ENCODE data around the gene BRD3. TPM values are rescaled to one million over a fixed set of nuclear protein-coding genes. Genes with fewer than 3 reads are reported as not detected.
"Not testable (repeated sequence)": the region's sequence is repeated elsewhere in the genome, so short reads cannot be mapped to it uniquely, and the experiment has no call there.

The BRD3 gene
- total RNA-seq, 2 experiments from 2014 or later, result 33.3 to 43.5 TPM

DNA sequence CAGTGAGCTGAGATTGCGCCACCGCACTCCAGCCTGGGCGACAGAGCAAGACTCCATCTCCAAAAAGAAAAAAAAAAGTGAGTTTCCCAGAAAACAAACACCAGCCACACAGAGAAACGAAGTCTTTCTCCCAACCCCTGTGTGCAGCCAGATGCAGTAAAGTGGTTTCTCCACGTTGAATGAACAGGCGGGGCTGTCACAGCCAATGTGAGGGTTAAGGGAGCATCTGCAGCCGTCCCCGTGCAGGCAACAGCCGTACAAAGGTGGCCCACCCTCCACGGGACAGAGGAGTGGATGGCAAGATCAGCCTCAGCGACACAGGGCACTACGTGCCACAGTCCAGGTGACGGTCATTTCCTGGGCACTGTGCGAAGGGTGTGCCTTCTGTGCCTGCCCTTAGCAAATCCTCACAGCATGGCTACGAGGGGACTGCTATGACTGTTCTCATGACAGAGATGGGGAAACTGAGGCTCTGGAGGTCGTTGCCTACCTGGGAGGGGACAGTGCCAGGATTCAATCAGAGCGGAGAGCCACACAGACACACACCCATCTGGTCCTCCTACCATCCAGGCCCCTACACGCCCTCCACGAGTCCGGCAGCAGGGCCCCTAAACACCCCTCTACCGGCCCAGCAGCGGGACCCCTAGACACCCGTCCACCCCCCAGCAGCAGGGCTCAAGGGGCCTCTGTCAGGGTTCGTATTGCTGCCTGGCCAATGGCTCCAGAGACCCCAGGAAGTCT lies 78.0 kb downstream of the BRD3 start:
- no peaks in the 10 kb centered on the region for H3K36me3 Mint-ChIP-seq
- DNase-seq, result no peak
- peaks cover 2% of the 10 kb centered on the region for H3K4me1 Mint-ChIP-seq
- no peak overlapping the region for H3K27ac Mint-ChIP-seq
- H3K27me3 Mint-ChIP-seq, result peaks cover 15% of the 10 kb centered on the region
- CTCF ChIA-PET, result interaction anchor here (0.8 to 1.3 kb wide), 2 partner anchors 196 to 207 kb away, joined by 3 read pairs; no protein-coding TSS in a partner anchor
- H3K4me3 Mint-ChIP-seq, result no peak overlapping the region
- no peak for ATAC-seq
- H3K9me3 Mint-ChIP-seq (ENCODE audit: low read depth), result no peaks in the 10 kb centered on the region

DNA sequence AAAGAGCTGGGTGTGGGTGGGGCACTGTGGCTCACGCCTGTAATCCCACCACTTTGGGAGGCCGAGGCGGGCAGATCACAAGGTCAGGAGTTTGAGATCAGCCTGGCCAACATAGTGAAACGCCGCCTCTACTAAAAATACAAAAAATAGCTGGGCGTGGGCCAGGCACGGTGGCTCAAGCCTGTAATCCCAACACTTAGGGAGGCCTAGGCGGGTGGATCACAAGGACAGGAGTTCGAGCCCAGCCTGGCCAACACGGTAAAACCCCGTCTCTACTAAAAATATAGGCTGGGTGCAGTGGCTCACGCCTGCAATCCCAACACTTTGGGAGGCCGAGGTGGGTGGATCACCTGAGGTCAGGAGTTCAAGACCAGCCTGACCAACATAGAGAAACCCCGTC lies 79.1 kb downstream of the BRD3 start:
- CTCF ChIA-PET, result interaction anchor here (0.8 kb wide), 1 partner anchor 206 kb away, joined by 3 read pairs; no protein-coding TSS in a partner anchor

DNA sequence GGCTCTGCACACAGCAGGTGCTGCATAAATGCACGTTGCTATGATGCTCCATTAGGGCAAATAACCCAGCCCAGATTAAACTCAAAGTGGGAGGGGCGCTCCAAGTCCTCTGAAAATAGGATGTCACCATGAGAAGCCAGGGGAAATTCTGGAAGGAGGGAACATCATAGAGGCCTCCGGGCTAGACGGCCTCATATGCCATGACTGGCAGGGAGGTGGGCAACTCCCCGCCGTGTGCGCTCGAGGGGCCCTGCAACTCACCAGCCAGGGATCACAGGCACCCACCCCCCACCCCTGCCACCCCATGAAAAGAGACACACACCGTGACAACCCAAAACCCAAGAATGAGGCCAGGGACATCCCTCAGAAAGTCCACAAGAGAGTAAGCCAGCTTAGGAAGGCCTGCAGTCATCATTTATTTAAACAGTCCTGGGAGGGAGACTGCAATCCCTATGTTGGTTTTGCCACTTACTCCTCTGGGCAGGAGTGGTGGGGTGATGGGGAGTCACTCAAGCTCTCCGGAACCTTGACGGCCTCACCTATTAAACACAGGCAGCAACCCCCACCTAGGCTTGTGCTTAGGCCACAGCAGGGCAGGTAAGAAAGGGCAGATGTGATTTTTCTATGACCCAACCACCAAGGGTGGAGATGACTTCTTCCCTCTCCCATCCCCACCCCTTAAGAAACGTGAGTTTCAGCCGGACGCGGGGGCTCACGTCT lies 79.7 kb downstream of the BRD3 start:
- Mint-ChIP-seq H3K9me3 (ENCODE audit: low read depth) (no peaks in the 10 kb centered on the region), H3K4me3 (no peak overlapping the region), H3K4me1 (no peaks in the 10 kb centered on the region), H3K27ac (no peak overlapping the region), H3K27me3 (peaks cover 15% of the 10 kb centered on the region), H3K36me3 (no peaks in the 10 kb centered on the region)
- DNase-seq, result no peak
- ATAC-seq, result no peak
- CTCF ChIA-PET, result no interaction called here

More for the DNA sequence above, 79.1 kb downstream of the BRD3 start:
- not testable (repeated sequence) for H3K27ac Mint-ChIP-seq; H3K9me3 Mint-ChIP-seq (ENCODE audit: low read depth); DNase-seq; H3K4me3 Mint-ChIP-seq; ATAC-seq; H3K36me3 Mint-ChIP-seq; H3K4me1 Mint-ChIP-seq
- peaks cover 15% of the 10 kb centered on the region for H3K27me3 Mint-ChIP-seq

DNA sequence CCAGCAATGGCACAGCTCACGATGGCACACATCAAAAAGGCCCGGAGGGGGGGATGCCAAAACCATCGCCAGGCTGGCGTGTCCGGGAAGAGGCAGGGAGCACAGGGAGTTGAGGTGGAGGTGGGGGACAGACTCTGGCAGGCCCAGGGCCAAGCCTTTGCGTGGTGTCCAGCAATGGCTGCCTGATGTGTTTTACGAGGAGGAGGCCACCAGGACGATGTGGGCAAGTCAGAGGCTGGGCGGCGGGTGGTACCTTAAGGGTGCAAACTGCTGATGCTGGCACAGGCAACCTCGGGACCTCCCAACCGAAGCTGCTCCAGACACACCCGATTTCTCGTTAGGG lies 80.4 kb downstream of the BRD3 start:
- ATAC-seq (no peak), DNase-seq (no peak)
- Mint-ChIP-seq H3K36me3 (no peaks in the 10 kb centered on the region), H3K9me3 (ENCODE audit: low read depth) (no peaks in the 10 kb centered on the region), H3K27ac (no peak overlapping the region), H3K27me3 (peaks cover 15% of the 10 kb centered on the region), H3K4me3 (no peak overlapping the region), H3K4me1 (no peaks in the 10 kb centered on the region)
- CTCF ChIA-PET, result no interaction called here

DNA sequence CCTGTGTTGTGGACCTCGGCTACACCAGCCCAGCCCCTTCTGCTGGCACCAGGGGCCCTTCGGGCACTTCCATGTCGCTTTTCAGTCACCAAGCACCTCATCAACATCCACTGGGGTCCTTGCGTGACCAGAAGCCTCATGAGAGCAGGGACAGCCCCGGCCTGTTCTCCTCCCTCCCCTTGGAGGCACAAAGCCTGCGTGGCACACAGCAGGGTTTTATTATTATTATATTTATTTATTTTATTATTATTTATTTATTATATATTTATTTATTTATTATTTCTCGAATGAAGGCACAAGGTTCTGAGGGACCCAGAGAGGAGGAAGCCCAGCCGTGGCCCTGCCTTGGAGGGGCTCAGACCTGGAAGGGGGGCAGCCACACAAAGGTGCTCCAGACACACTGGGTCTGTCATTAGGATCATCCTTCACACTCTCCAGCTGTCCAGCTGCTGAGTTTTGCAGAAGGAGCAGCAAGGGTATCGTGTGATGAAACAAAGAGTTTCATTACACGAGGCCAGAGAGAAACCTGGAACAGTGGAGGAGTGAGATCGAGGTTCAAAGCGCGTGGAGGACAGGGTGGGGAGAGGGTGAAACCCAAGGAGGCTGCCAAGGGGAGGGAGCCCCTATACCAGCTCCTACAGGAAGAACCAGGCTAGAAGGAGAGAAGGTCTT lies 80.9 kb downstream of the BRD3 start:
- Mint-ChIP-seq H3K27ac (no peak overlapping the region), H3K36me3 (no peaks in the 10 kb centered on the region), H3K4me3 (no peak overlapping the region), H3K27me3 (peaks cover 15% of the 10 kb centered on the region), H3K4me1 (no peaks in the 10 kb centered on the region), H3K9me3 (ENCODE audit: low read depth) (no peaks in the 10 kb centered on the region)
- no peak for ATAC-seq
- CTCF ChIA-PET, result no interaction called here
- no peak for DNase-seq

DNA sequence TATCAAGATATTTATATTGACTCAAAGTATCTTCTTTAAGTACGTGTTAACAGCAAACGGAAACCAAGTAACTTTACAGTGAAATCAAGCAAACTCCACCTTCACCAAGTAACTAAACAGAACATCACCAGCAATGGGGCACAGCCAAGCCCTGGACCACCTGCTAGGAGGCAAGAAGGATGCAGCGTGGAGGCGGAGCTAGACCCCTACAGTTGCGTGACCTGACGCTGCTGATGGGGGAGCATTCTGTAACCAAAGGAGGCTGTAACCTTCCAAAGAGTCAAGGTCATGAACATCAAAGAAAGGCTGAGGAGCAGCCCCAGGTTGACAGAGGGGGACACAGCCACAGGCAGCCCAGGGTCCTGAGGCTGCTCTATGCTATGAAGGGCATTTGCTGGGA lies 81.8 kb downstream of the BRD3 start:
- CTCF ChIA-PET, result no interaction called here
- no peaks in the 10 kb centered on the region for H3K4me1 Mint-ChIP-seq

DNA sequence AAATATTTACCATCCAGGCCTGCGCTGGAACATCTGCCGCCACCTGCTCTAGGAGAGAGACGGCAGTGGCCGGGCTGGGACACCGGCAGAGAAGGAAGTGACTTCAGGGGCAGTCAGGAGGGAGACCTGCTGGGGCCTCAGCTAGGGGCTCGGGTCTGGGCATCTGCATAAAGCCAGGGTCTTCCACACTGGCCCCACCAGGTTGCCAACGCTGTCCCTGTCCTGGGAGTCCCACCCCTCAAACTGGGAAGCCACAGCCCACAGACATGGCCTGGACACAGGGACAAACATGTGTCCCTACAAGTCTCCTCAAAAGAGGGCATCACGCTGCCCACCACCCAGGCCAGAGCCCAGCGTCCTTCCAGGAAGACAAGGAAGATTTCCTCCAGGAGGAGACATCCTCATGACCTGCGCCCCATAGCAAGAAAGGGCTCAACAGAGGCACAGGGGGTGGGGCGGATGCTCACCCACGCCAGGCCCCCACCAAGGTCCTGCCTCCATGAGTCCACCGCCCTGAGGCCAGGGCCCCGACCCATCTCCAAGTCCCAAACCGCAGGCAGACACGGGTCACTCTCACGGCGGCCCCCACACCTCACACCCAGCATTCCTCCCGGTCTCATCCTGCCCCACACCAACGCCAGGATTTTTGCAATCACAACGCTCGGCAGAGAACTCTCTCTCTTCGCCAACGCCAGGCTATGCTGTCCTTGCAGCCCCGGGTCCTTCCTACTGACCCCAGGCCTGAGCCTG lies 84.7 kb downstream of the BRD3 start:
- H3K4me3 Mint-ChIP-seq, result no peak overlapping the region

More for the DNA sequence above, 81.8 kb downstream of the BRD3 start:
- Mint-ChIP-seq H3K27ac (no peak overlapping the region), H3K9me3 (ENCODE audit: low read depth) (no peaks in the 10 kb centered on the region), H3K4me3 (no peak overlapping the region), H3K36me3 (no peaks in the 10 kb centered on the region), H3K27me3 (peaks cover 14% of the 10 kb centered on the region)
- DNase-seq (no peak), ATAC-seq (no peak)

DNA sequence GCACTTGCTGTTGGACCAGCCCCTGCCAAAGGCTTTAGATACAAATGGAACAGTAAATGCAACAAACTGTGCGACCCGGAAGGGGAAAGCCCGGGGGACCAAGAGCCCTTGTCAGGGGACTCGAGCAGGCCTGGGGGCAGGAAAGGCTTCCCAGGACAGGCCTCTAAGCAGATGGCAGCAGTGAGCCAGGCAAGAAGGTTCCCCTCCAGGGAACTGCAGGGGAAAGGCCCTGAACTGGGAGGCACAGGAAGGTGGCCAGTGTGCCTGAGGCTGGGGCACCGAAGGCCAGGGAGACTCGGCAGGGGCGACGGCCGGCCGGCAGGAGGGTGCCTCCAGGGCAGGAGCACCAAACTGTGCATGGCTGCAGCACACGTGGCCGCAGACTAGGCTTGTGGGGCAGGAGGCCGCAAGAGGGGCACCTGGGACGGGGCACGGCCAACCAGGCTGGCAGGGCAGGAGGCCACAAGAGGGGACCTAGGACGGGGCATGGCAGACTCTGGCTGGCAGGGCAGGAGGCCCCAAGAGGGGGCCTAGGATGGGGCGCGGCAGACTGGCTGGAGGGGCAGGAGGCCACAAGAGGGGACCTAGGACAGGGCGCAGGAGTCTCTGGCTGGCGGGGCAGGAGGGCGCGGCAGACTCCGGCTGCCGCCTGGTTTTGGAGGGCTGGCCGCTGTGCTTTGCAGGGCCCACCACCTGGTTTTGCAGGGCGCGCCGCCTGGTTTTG lies 85.7 kb downstream of the BRD3 start:
- no peak for DNase-seq
- ATAC-seq, result no peak
- no peaks in the 10 kb centered on the region for H3K36me3 Mint-ChIP-seq
- no peak overlapping the region for H3K27ac Mint-ChIP-seq
- no peaks in the 10 kb centered on the region for H3K27me3 Mint-ChIP-seq
- no peak overlapping the region for H3K4me3 Mint-ChIP-seq
- H3K4me1 Mint-ChIP-seq, result no peaks in the 10 kb centered on the region
- CTCF ChIA-PET, result no interaction called here
- no peaks in the 10 kb centered on the region for H3K9me3 Mint-ChIP-seq (ENCODE audit: low read depth)

More for the DNA sequence above, 84.7 kb downstream of the BRD3 start:
- CTCF ChIA-PET, result no interaction called here
- Mint-ChIP-seq H3K27me3 (no peaks in the 10 kb centered on the region), H3K36me3 (no peaks in the 10 kb centered on the region), H3K4me1 (no peaks in the 10 kb centered on the region), H3K9me3 (ENCODE audit: low read depth) (no peaks in the 10 kb centered on the region), H3K27ac (no peak overlapping the region)
- ATAC-seq (no peak), DNase-seq (no peak)

DNA sequence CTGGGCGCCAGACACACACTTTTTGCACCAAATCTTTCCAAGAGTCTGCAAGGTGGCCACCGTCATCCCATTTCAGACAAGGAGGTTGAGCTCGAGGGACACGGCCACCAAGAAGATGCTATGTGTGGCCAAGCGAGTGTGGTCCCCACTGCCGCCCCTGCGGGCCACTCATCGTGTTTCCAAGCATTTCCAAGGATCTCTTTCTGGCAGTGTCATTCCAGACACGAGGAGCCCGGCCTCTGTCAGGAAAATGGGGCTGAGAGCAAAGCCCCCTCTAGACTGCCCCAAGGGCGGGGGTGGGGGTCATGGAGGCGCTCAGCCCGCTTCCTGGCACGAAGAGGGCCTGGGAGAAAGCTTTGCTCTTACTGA lies 86.3 kb downstream of the BRD3 start:
- no peaks in the 10 kb centered on the region for H3K36me3 Mint-ChIP-seq
- H3K4me3 Mint-ChIP-seq, result no peak overlapping the region
- H3K27ac Mint-ChIP-seq, result no peak overlapping the region
- no peaks in the 10 kb centered on the region for H3K27me3 Mint-ChIP-seq
- no peaks in the 10 kb centered on the region for H3K4me1 Mint-ChIP-seq
- no peaks in the 10 kb centered on the region for H3K9me3 Mint-ChIP-seq (ENCODE audit: low read depth)
- CTCF ChIA-PET, result no interaction called here
- DNase-seq, result no peak
- no peak for ATAC-seq

DNA sequence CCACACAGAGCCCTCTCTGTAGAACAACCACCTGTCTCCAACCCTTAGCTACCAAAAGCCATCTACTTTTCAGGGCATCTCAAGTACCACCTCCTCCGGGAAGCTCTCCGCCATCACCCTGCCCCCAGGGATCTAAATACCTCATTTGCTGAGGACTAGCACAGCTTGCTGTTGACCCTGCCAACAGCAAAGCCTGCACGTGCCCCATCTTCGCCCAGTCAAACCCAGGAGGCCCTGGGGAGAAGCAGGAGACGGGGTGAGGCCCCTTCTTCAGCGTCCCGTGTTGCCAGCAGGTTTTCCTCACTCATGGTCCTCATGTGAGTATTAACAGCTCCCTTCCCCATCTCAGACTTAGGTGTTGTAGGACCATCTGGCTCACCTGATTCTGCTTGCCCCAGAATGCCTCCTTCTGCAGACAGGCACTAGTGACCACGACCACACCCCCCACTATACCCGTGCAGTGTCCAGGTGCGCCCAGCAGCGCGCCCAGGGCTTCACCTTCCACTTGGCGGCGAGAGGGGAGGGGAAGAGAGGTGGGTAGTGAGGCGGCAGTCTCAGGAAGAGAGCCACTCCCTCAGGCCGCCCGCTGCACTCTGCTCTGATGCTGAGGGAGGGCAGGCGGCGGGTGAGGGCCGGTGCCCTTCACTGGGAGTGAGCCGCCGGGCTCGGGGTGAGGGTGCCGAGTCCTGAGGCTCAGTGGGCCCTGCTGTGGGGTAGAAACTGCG lies 86.8 kb downstream of the BRD3 start:
- H3K27ac Mint-ChIP-seq, result no peak overlapping the region

More for the DNA sequence above, 86.8 kb downstream of the BRD3 start:
- no peak for DNase-seq
- Mint-ChIP-seq H3K4me3 (no peak overlapping the region), H3K36me3 (no peaks in the 10 kb centered on the region), H3K9me3 (ENCODE audit: low read depth) (no peaks in the 10 kb centered on the region), H3K4me1 (no peaks in the 10 kb centered on the region), H3K27me3 (no peaks in the 10 kb centered on the region)
- CTCF ChIA-PET, result interaction anchor here (0.9 to 1.0 kb wide), 2 partner anchors 188 to 199 kb away, joined by 3 read pairs; no protein-coding TSS in a partner anchor
- ATAC-seq, result no peak

All from activated CD8-positive, alpha-beta memory T cell treated with anti-CD3 and anti-CD28 coated beads, Interleukin-2, amount 10 ng/mL, durations not matched to agents 7 days and 5 days (primary cell).